Activated CD4-positive, alpha-beta T cell treated with anti-CD3 and anti-CD28 coated beads for 1 hour (primary cell): ENCODE results near the gene RASGRP2.

Experiments
- DNase-seq: peaks from one replicate; pipeline ENCODE4 v3.0.0-alpha.2; 2020

Gene RASGRP2

GRCh38 chr11:64770120-64770519 is 26.2 kb upstream of the RASGRP2 start:
- no peak for DNase-seq

- no peak for DNase-seq
Observed at GRCh38 chr11:64769283-64769682, 25.3 kb upstream of the RASGRP2 start.

GRCh38 chr11:64768300-64768694 is 24.4 kb upstream of the RASGRP2 start:
- DNase-seq, result no peak

- DNase-seq, result peak; percentile 64
Observed at GRCh38 chr11:64767344-64768299, 23.7 kb upstream of the RASGRP2 start.

- DNase-seq, result no peak
Observed at GRCh38 chr11:64766881-64767280, 22.9 kb upstream of the RASGRP2 start.

GRCh38 chr11:64765851-64766665 is 22.1 kb upstream of the RASGRP2 start:
- no peak for DNase-seq

DNA sequence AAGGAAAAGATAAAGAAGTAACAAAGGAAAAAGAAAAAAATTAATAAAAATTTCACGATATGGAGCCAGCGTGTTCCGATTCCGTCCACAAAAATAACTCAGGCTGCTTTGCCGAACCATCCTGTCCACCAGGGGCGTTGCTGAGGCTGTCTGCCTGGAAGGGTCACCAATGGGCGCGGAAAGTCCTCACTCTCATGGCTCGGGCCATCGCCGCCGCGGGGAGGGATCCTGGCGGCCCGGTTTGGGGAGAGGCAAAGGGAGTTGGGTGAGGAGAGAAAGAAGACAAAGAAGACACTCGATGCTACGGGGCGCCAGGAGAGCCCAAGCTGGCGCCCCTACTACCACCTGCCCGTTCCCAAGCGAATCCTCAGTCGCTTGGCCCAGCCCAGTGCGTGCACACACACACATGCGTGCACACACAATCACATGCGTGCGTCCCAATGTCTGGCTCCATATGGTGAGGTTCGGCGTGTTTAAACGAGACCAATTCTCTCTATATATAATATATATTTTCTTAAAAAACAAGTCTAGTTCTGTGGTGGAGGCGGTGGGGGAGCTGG is 21.4 kb upstream of the RASGRP2 start:
- DNase-seq, result no peak

GRCh38 chr11:64764753-64765152 is 20.8 kb upstream of the RASGRP2 start:
- DNase-seq, result no peak

DNA sequence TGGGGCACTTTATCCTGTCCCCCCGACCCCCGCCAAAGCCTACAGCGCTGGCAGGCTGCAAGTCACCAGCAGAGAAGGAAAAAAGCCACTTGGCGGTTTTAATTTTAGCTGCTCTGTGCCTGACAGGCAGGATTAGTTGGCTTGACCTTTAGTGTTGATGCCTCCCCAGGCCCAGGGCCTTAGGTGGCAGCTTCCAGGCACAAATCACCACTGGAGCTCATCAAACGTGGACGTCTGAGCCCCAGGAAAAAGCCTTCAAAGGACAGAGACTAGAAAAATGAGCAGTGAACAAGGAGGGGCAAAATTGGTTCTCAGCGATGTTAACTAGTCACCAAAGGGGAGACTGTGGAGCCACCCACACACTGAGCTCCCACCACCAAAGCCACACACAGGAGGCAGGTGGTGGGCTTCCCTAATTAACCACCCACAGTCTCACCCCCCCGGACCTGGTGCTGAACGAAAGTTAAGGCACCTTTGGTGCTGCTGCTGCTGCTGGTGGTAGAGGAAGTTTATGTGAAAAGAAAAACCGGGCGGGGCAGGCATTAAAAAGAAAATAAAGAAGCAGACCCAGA is 20.2 kb upstream of the RASGRP2 start:
- DNase-seq, result peak; percentile 41

GRCh38 chr11:64763526-64764039 is 19.6 kb upstream of the RASGRP2 start:
- no peak for DNase-seq

DNA sequence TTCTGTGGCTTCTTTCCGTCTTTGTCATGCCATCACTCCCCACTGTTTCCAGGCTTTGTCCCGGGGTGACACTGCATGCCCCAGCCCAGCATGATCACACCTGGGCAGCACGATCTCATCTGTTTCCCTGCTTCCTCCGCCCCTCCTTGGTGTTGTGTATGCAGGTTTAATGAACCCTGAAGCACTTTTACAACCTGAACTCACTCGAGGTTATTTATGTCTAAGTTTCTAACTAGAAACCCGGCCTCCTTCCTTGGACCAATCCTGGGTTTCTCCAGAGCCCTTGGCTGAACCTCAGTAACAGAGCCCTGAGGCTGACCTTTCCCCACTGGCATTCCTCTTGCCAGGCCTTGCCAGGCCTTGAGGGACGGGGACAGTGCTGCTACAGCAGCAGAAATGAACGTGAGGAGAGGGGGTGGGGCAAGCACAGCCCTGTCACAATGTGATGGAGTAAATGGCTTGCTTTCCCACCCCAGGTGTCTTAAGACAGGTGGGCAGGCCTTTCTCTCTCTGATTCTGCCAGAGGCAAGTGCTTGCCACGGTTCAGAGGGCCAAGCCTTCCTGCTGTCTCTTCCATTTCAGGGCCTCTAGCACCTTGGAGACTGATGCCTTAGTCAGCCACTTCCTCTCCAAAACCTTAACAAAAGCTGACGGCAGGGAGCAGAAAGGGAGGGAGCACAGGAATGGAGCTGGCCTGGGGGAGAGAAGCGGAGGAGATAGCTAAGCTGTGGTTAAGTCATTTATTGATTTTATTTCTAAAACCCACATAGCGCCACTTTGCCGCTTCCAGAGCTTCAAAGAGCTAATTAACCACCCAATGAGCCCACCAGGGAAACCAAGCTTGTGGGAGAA is 19.0 kb upstream of the RASGRP2 start:
- no peak for DNase-seq

DNA sequence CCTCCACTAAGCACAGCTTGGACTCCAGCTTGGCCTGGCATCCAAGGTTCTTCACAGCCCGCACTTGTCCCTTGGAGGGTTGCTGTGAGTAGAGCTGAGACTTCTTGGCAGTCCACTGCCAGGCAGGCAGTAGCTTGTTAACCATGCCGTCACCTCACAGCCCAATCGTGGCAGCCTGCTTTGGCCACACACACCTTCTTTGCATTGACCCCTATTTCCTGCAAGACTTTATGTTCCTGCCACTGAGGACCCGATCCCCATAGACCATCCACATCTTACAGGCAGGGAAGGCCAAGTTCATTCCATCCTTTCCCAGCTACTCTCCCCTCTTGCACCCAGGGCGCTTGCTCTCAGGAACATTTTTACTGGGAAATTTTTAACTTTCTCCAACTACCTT is 18.3 kb upstream of the RASGRP2 start:
- DNase-seq, result no peak

GRCh38 chr11:64760759-64761420 is 16.9 kb upstream of the RASGRP2 start:
- no peak for DNase-seq

GRCh38 chr11:64759722-64760719 is 16.1 kb upstream of the RASGRP2 start, which contains the start of gene PYGM:
PYGM (minus strand) TSS chr11:64759974; CDS start chr11:64759898, 76 bp downstream.
- no peak for DNase-seq

DNA sequence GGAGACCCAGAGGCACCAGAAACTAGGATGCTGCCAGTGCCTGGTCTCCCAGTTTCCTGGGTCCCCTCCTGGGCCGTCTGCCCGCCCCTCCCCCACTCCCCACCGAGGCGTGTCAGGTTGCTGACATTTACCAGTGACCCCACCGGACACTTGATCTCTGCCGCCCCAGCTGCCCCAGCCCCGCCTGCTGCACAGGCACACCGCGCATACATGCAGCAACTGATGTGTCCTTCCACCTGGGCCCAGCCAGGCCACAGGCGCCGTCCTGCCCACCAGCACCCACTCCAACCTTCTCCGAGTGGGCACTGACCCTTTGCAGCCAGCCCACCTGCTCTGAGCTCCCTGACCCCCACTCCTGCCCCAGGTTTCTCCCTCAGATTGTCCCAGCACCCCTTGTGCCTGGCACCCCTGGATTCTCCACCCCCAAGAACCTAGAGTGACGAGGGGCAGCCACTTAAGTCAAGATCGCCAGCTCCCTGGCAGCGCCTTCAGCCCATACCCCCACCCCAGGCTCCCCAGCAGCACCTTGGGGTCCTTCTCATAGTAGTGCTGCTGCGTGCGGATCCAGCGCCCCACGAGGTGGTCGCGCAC is 15.3 kb upstream of the RASGRP2 start:
- no peak for DNase-seq

- DNase-seq, result no peak
Observed at GRCh38 chr11:64758330-64759079, 14.6 kb upstream of the RASGRP2 start.

GRCh38 chr11:64757549-64758329 is 13.8 kb upstream of the RASGRP2 start:
- DNase-seq, result no peak
